Measurements from ENCODE around the gene SLC25A13. TPM values are rescaled to one million over a fixed set of nuclear protein-coding genes. Genes with fewer than 3 reads are reported as not detected.
A peak's percentile ranks its signal among the peaks of the same experiment; 100 is the strongest.
"Not testable (repeated sequence)": the region's sequence is repeated elsewhere in the genome, so short reads cannot be mapped to it uniquely, and the experiment has no call there.

Gene SLC25A13
- 10 to 100 TPM in 3 of 4 donors, 1 to 10 TPM in 1; 2.3 to 53.0 (median 39.3) TPM for total RNA-seq

- no peaks in the 10 kb centered on the region for H3K9me3 ChIP-seq
- intact Hi-C loops (cut with DNase I; ENCODE audit: low total_unique reads): no loop called here
- no peaks in the 10 kb centered on the region for H3K27me3 ChIP-seq
- peak within 1 kb of the TSS; percentile 61 to 78 for H3K4me3 ChIP-seq
- no peaks in the 10 kb centered on the region for H3K4me1 ChIP-seq
- peak; percentile 78 to 88 for DNase-seq
- H3K27ac ChIP-seq: peak within 1 kb of the TSS; percentile 93 to 97
- no peaks in the 10 kb centered on the region for H3K36me3 ChIP-seq
- TF ChIP-seq POLR2A (IDR thresholded peaks at IDR 0.05): peak; percentile 67 to 77
- TF ChIP-seq CTCF (IDR thresholded peaks at IDR 0.05): no peak
Observed at GRCh38 chr7:96321658-96322372, at the start of gene SLC25A13. SLC25A13 (minus strand) TSS chr7:96322098; CDS start chr7:96321956, 142 bp downstream.

GRCh38 chr7:96365916-96366315 lies 44.0 kb upstream of the SLC25A13 start:
- H3K9me3 ChIP-seq; intact Hi-C loops (cut with DNase I; ENCODE audit: low total_unique reads); H3K27ac ChIP-seq; DNase-seq; H3K4me3 ChIP-seq; H3K4me1 ChIP-seq; H3K27me3 ChIP-seq; H3K36me3 ChIP-seq: not testable (repeated sequence)

- no peak for DNase-seq
- Histone ChIP-seq H3K27ac (no peak overlapping the region), H3K4me3 (no peak overlapping the region), H3K27me3 (no peaks in the 10 kb centered on the region), H3K9me3 (no peaks in the 10 kb centered on the region), H3K4me1 (no peaks in the 10 kb centered on the region), H3K36me3 (no peaks in the 10 kb centered on the region)
- intact Hi-C loops (cut with DNase I; ENCODE audit: low total_unique reads): no loop called here
- no peak for TF ChIP-seq POLR2A (IDR thresholded peaks at IDR 0.05)
- TF ChIP-seq CTCF (IDR thresholded peaks at IDR 0.05): no peak
Observed at GRCh38 chr7:96361116-96361857, 39.4 kb upstream of the SLC25A13 start.

GRCh38 chr7:96359876-96360275 lies 38.0 kb upstream of the SLC25A13 start:
- intact Hi-C loops (cut with DNase I; ENCODE audit: low total_unique reads): no loop called here
- no peak for DNase-seq
- H3K4me1 ChIP-seq: no peaks in the 10 kb centered on the region
- H3K36me3 ChIP-seq: no peaks in the 10 kb centered on the region
- no peak overlapping the region for H3K27ac ChIP-seq
- H3K4me3 ChIP-seq: no peak overlapping the region
- no peaks in the 10 kb centered on the region for H3K27me3 ChIP-seq
- H3K9me3 ChIP-seq: no peaks in the 10 kb centered on the region
- TF ChIP-seq POLR2A (IDR thresholded peaks at IDR 0.05) (no peak), CTCF (IDR thresholded peaks at IDR 0.05) (no peak)

- H3K27ac ChIP-seq; H3K27me3 ChIP-seq; intact Hi-C loops (cut with DNase I; ENCODE audit: low total_unique reads); H3K9me3 ChIP-seq; DNase-seq; H3K4me3 ChIP-seq; H3K4me1 ChIP-seq; H3K36me3 ChIP-seq: not testable (repeated sequence)
Observed at GRCh38 chr7:96358236-96358971, 36.5 kb upstream of the SLC25A13 start.

Data from uterus (tissue), 4 donors.